Fibroblast of mammary gland (primary cell): ENCODE results near the gene SENP5.
"Not testable (repeated sequence)": the region's sequence is repeated elsewhere in the genome, so short reads cannot be mapped to it uniquely, and the experiment has no call there.

Source experiments
- DNase-seq: peaks from one replicate; pipeline ENCODE4 v3.0.0-alpha.2; 2010; ENCODE audit warnings: low read depth
- H3K4me3 ChIP-seq: 2 replicates; pipeline ENCODE4 v1.5.1; 2011; ENCODE audit warnings: low read depth, mild to moderate bottlenecking, low read length, moderate library complexity; ENCODE audit not compliant: control insufficient read depth
- CTCF ChIP-seq: conservative IDR thresholded peaks from 2 replicates; pipeline ENCODE4 v1.5.1; 2011; ENCODE audit warnings: low read depth, low read length, inconsistent platforms; ENCODE audit not compliant: control insufficient read depth, insufficient read depth

SENP5 gene

DNA sequence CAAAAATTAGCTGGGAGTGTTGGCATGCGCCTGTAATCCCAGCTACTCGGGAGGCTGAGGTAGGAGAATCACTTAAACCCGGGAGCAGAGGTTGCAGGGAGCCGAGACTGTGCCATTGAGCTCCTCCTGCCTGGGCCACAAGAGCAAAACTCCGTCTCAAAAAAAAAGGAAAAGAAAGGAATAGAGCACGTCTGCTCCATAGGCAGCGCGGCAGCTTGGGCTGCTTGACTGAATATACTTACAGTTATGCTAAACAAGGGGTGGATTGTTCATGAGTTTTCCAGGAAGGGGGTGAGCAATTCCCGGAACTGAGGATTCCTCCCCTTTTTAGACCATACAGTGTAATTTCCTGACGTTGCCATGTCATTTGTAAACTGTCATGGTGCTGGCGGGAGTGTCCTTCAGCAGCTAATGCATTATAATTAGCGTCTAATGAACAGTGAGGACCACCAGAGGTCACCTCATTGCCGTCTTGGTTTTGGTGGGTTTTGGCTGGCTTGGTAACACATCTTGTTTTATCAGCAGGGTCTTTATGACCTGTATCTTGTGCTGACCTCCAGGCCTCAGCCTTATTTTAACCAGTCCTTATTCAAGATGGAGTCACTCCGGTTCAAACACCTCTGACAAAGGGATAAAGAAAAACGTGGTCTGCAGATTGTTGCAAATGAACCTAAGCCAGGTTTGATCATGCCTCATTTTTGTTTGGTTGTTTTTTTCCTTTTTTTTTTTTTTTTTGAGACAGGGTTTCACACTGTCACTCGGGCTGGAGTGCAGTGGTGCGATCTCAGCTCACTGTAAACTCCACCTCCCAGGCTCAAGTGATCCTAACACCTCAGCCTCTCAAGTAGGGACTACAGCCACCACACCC, 24.9 kb upstream of the SENP5 start:
- H3K4me3 ChIP-seq, result no peak overlapping the region
- TF ChIP-seq CTCF, result no peak
- DNase-seq, result no peak

GRCh38 chr3:196843435-196844110, 24.1 kb upstream of the SENP5 start:
- no peak for TF ChIP-seq CTCF
- H3K4me3 ChIP-seq, result no peak overlapping the region
- no peak for DNase-seq

GRCh38 chr3:196844235-196845219, 23.2 kb upstream of the SENP5 start:
- DNase-seq, H3K4me3 ChIP-seq: not testable (repeated sequence)

GRCh38 chr3:196848375-196848774, 19.3 kb upstream of the SENP5 start:
- not testable (repeated sequence) for DNase-seq, H3K4me3 ChIP-seq

GRCh38 chr3:196849180-196849741, 18.5 kb upstream of the SENP5 start:
- TF ChIP-seq CTCF, result no peak
- no peak overlapping the region for H3K4me3 ChIP-seq
- DNase-seq, result no peak

GRCh38 chr3:196863000-196863399, 4.7 kb upstream of the SENP5 start:
- H3K4me3 ChIP-seq, DNase-seq: not testable (repeated sequence)

DNA sequence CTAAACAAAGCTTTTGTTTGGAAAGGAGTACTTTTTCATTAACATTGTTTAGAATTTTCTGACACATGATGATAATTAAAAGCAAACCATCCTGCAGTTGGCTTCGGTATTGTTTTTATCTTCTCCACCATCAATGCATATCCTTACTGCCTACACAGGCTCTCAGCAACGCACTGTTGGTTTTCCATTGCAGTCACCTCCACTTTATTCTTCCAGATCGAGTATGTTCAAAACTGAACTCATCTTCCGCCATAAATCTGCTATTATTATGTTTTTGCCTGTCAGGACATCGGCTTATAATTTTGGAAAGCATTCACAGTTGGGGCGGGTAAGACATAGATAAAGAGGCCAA, 589 bp upstream of the SENP5 start:
- H3K4me3 ChIP-seq, result peak overlapping the region; percentile 61
- DNase-seq, result no peak
- TF ChIP-seq CTCF, result no peak
